ENCODE measurements around the gene TRAPPC3.

The TRAPPC3 gene

GRCh38 chr1:36172017-36172747 is 22.9 kb upstream of the TRAPPC3 start:
- TF ChIP-seq ZFX (IDR thresholded peaks at IDR 0.05; ENCODE audit: borderline replicate concordance) (no peak), CTCF (IDR thresholded peaks at IDR 0.05) (no peak)
- no peak overlapping the region for H3K27ac ChIP-seq

- H3K27ac ChIP-seq: no peak overlapping the region
These were observed 21.5 kb upstream of the TRAPPC3 start for GRCh38 chr1:36170643-36171412.

GRCh38 chr1:36168514-36168913 is 19.2 kb upstream of the TRAPPC3 start:
- H3K27ac ChIP-seq: no peak overlapping the region

More at GRCh38 chr1:36170643-36171412, 21.5 kb upstream of the TRAPPC3 start:
- TF ChIP-seq ZFX (IDR thresholded peaks at IDR 0.05; ENCODE audit: borderline replicate concordance) (no peak), CTCF (IDR thresholded peaks at IDR 0.05) (no peak)

GRCh38 chr1:36166938-36167905 is 17.9 kb upstream of the TRAPPC3 start:
- TF ChIP-seq ZFX (IDR thresholded peaks at IDR 0.05; ENCODE audit: borderline replicate concordance): no peak
- TF ChIP-seq CTCF (IDR thresholded peaks at IDR 0.05): no peak
- no peak overlapping the region for H3K27ac ChIP-seq

More at GRCh38 chr1:36168514-36168913, 19.2 kb upstream of the TRAPPC3 start:
- TF ChIP-seq ZFX (IDR thresholded peaks at IDR 0.05; ENCODE audit: borderline replicate concordance): no peak
- TF ChIP-seq CTCF (IDR thresholded peaks at IDR 0.05): no peak

GRCh38 chr1:36166136-36166535 is 16.9 kb upstream of the TRAPPC3 start:
- no peak overlapping the region for H3K27ac ChIP-seq
- no peak for TF ChIP-seq ZFX (IDR thresholded peaks at IDR 0.05; ENCODE audit: borderline replicate concordance)

GRCh38 chr1:36165145-36165544 is 15.9 kb upstream of the TRAPPC3 start:
- H3K27ac ChIP-seq: no peak overlapping the region
- TF ChIP-seq CTCF (IDR thresholded peaks at IDR 0.05): no peak
- no peak for TF ChIP-seq ZFX (IDR thresholded peaks at IDR 0.05; ENCODE audit: borderline replicate concordance)

GRCh38 chr1:36164361-36164760 is 15.1 kb upstream of the TRAPPC3 start:
- H3K27ac ChIP-seq: no peak overlapping the region
- TF ChIP-seq ZFX (IDR thresholded peaks at IDR 0.05; ENCODE audit: borderline replicate concordance) (no peak), CTCF (IDR thresholded peaks at IDR 0.05) (no peak)
